Prostate gland (tissue), 2 donors: ENCODE measurements around the gene NIPSNAP2. TPM values are rescaled to one million over a fixed set of nuclear protein-coding genes. Genes with fewer than 3 reads are reported as not detected.
A peak's percentile ranks its signal among the peaks of the same experiment; 100 is the strongest.

ENCODE experiments used
- DNase-seq: peaks from one replicate; pipeline ENCODE4 v3.0.0-alpha.2; 2019; ENCODE audit warnings: low spot score
- H3K27ac ChIP-seq, 2 donors: fragments of 200-600 bp; sonication (generic); 2 replicates each; pipeline ENCODE4 v1.5.1; 2017 to 2019
- H3K27me3 ChIP-seq: fragments of 200-600 bp; sonication (generic); replicated peaks from 2 replicates; pipeline ENCODE4 v1.5.1; 2019; ENCODE audit not compliant: insufficient read depth
- H3K36me3 ChIP-seq, 2 donors: fragments of 200-600 bp; sonication (generic); 1 replicate in 1 of 2; 2 replicates in 1 of 2; pipeline versions ENCODE4 v1.5.1 to v1.8.1; 2017 to 2019
- H3K4me1 ChIP-seq: fragments of 200-600 bp; sonication (generic); replicated peaks from 2 replicates; pipeline ENCODE4 v1.5.1; 2019
- H3K4me3 ChIP-seq, 2 donors: fragments of 200-600 bp; sonication (generic); 2 replicates each; pipeline ENCODE4 v1.5.1; 2017 to 2019
- H3K9me3 ChIP-seq: fragments of 200-600 bp; sonication (generic); 2 replicates; pipeline ENCODE4 v1.5.1; 2017
- POLR2A ChIP-seq: fragments of 450-650 bp; IDR thresholded peaks from one replicate; pipeline ENCODE4 v1.6.1; 2016; ENCODE audit warnings: antibody characterized with exemption, mild to moderate bottlenecking
- POLR2AphosphoS5 ChIP-seq: sonication (generic); formaldehyde crosslinking; IDR thresholded peaks from one replicate; pipeline ENCODE4 v1.6.1; 2017; ENCODE audit warnings: antibody characterized with exemption
- WGBS: methylation state at CpG from one replicate; pipeline ENCODE4 v1.1.5; 2018; 5-methylcytosine and 5-hydroxymethylcytosine counted together
- intact Hi-C: fragments of 100-400 bp; cut with DNase I; formaldehyde crosslinking; loops from one replicate; pipeline ENCODE4 v1.14.2; 2022
- total RNA-seq, 2 donors: library from RNA; depleted of rRNA; stranded (reverse); fragments of >200 nt; gene quantifications; one replicate each; pipeline ENCODE4 v1.1.0, GENCODE V29; 2016
- TF ChIP-seq, protein P1 (sequence below), 4 experiments: fragments of 200-600 bp in 2 of 4; fragments of 450-650 bp in 2 of 4; sonication (generic) in 2 of 4; IDR thresholded peaks; 1 replicate in 3 of 4; 2 replicates in 1 of 4; pipeline ENCODE4 v1.5.1; 2016 to 2019; ENCODE audit warnings: antibody characterized with exemption in 4 of 4, mild to moderate bottlenecking in 2 of 4, moderate library complexity in 2 of 4

The NIPSNAP2 gene
- total RNA-seq, 2 donors from 2014 or later: 83.3 to 84.0 TPM

- no peak overlapping the region for H3K4me3 ChIP-seq
- H3K36me3 ChIP-seq: no peaks in the 10 kb centered on the region
- H3K27me3 ChIP-seq: no peaks in the 10 kb centered on the region
- H3K9me3 ChIP-seq: no peaks in the 10 kb centered on the region
- intact Hi-C loops: no loop called here
- 91% methylated on average over 4 of the region's 4 CpGs for WGBS
- DNase-seq: no peak
- TF ChIP-seq, protein P1, sequence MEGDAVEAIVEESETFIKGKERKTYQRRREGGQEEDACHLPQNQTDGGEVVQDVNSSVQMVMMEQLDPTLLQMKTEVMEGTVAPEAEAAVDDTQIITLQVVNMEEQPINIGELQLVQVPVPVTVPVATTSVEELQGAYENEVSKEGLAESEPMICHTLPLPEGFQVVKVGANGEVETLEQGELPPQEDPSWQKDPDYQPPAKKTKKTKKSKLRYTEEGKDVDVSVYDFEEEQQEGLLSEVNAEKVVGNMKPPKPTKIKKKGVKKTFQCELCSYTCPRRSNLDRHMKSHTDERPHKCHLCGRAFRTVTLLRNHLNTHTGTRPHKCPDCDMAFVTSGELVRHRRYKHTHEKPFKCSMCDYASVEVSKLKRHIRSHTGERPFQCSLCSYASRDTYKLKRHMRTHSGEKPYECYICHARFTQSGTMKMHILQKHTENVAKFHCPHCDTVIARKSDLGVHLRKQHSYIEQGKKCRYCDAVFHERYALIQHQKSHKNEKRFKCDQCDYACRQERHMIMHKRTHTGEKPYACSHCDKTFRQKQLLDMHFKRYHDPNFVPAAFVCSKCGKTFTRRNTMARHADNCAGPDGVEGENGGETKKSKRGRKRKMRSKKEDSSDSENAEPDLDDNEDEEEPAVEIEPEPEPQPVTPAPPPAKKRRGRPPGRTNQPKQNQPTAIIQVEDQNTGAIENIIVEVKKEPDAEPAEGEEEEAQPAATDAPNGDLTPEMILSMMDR (IDR thresholded peaks at IDR 0.05): no peak
- TF ChIP-seq POLR2AphosphoS5: no peak
- no peak for TF ChIP-seq POLR2A
- no peaks in the 10 kb centered on the region for H3K4me1 ChIP-seq
- H3K27ac ChIP-seq: no peak overlapping the region
These were observed 7.2 kb upstream of the NIPSNAP2 start for GRCh38 chr7:55957190-55957589.

GRCh38 chr7:55962014-55962413 is 2.4 kb upstream of the NIPSNAP2 start:
- 42% methylated on average over 3 of the region's 3 CpGs for WGBS
- TF ChIP-seq POLR2A: no peak
- no peak for TF ChIP-seq POLR2AphosphoS5
- TF ChIP-seq, protein P1 (IDR thresholded peaks at IDR 0.05): no peak
- no peaks in the 10 kb centered on the region for H3K9me3 ChIP-seq
- no peaks in the 10 kb centered on the region for H3K27me3 ChIP-seq
- peak overlapping the region in 1 of 2 donors; percentile 46 for H3K27ac ChIP-seq
- intact Hi-C loops: loop anchor here (5.0 to 10.0 kb wide), 3 partner anchors 75 to 317 kb away; partner anchors contain the start of genes CCT6A, PSPH and ZNF713
- DNase-seq: no peak
- no peak overlapping the region for H3K4me3 ChIP-seq
- peaks cover 6% of the 10 kb centered on the region for H3K4me1 ChIP-seq
- no peaks in the 10 kb centered on the region for H3K36me3 ChIP-seq

DNA sequence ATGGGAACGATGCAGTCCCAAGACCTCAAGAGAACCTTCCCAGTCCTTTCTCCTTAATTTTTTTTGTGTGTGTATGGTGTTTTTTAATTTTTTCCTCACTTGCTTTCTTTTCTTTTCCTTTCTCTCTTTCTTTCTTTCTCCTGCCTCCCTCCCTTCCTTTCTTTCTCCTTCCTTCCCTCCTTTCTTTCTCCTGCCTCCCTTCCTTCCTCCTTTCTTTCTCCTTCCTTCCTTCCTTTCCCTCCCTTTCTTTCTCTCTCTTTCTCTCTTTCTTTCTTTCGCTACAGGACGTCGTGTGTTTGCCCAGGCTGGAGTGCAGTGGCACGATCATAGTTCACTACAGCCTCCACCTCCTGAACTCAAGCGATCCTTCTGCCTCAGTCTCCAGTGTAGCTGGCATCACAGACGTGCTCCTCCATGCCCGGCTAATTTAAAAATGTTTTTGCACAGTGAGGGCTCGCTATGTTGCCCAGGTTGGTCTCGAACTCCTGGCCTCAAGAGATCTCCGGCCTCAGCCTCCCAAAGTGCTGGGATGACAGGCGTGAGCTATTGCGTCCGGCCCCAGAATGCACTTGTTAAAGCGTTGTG is 709 bp upstream of the NIPSNAP2 start:
- Histone ChIP-seq H3K36me3 (no peaks in the 10 kb centered on the region), H3K9me3 (no peaks in the 10 kb centered on the region), H3K27ac (peak overlapping the region; percentile 84 to 96), H3K27me3 (no peaks in the 10 kb centered on the region), H3K4me3 (peak overlapping the region; percentile 64 to 78), H3K4me1 (peaks cover 6% of the 10 kb centered on the region)
- TF ChIP-seq POLR2A: no peak
- no peak for TF ChIP-seq POLR2AphosphoS5
- TF ChIP-seq, protein P1 (IDR thresholded peaks at IDR 0.05): no peak
- 83% methylated on average over 15 of the region's 15 CpGs for WGBS
- intact Hi-C loops: loop anchor here (5.0 to 10.0 kb wide), 3 partner anchors 76 to 319 kb away; partner anchors contain the start of genes CCT6A, PSPH and ZNF713
- DNase-seq: no peak

GRCh38 chr7:55965100-55965470 is 700 bp downstream of the NIPSNAP2 start:
- peak overlapping the region; percentile 85 to 96 for H3K27ac ChIP-seq
- H3K9me3 ChIP-seq: no peaks in the 10 kb centered on the region
- H3K4me1 ChIP-seq: peaks cover 6% of the 10 kb centered on the region
- TF ChIP-seq POLR2AphosphoS5 (no peak), POLR2A (no peak)
- TF ChIP-seq, protein P1 (IDR thresholded peaks at IDR 0.05): no peak
- H3K4me3 ChIP-seq: peak overlapping the region; percentile 64 to 78
- WGBS: 1% methylated on average over 14 of the region's 14 CpGs
- intact Hi-C loops: loop anchor here (10.0 kb wide), 2 partner anchors 90 to 320 kb away; partner anchors contain the start of genes CCT6A and PSPH
- no peaks in the 10 kb centered on the region for H3K27me3 ChIP-seq
- no peaks in the 10 kb centered on the region for H3K36me3 ChIP-seq
- peak; percentile 27 for DNase-seq
